Stimulated activated CD4-positive, alpha-beta T cell treated with anti-CD3 and anti-CD28 coated beads, Interleukin-2, amount 100 ng/mL, for 4 hours (primary cell): ENCODE results near the gene RASA1.

ENCODE experiments used
- DNase-seq: peaks from one replicate; pipeline ENCODE4 v3.0.0-alpha.2; 2020; ENCODE audit warnings: low read depth

Gene RASA1

GRCh38 chr5:87361031-87361445 lies 93.4 kb downstream of the RASA1 start:
- no peak for DNase-seq

GRCh38 chr5:87361536-87362213 lies 94.0 kb downstream of the RASA1 start:
- no peak for DNase-seq

DNA sequence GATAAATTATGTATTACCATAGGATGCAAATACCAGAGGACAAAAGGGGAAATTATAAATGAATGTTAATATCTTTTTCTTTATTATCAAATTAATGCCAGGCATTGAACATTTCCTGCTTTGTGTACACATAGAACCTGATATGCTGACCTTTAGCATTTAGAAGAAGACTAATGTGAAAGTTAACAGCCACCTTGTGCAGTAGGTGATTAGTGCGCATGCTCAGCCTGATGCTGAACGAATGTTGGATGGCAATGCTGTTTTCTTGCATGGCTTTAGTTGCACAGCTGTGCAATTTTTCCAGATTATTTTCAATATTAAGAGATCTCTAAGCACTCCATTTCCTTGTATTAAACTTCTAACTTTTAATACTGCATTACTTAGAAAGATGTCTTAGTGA lies 99.6 kb downstream of the RASA1 start:
- DNase-seq, result no peak

DNA sequence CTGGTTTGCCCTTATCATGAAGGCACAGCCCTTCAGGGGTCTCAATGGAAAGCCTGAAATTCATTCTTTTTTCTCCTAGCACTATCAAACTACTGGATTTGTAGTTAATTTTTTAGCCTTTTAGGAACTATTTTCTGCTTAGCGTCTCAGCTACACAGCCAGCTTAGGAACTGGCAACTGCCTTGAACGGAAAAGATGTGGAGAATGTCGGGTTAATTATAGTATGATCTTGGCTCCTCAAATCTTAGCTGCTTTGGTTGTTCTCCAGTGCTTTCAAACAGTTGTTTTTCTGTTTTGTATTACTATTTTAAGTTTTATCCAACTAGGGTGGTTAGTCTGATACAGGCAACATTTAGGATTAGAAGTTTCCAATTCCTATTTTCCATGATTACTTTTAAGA lies 100.9 kb downstream of the RASA1 start:
- DNase-seq, result no peak

- DNase-seq, result no peak
These were observed 101.7 kb downstream of the RASA1 start for GRCh38 chr5:87369431-87369830.

- no peak for DNase-seq
These were observed 105.0 kb downstream of the RASA1 start for GRCh38 chr5:87372705-87373104.

DNA sequence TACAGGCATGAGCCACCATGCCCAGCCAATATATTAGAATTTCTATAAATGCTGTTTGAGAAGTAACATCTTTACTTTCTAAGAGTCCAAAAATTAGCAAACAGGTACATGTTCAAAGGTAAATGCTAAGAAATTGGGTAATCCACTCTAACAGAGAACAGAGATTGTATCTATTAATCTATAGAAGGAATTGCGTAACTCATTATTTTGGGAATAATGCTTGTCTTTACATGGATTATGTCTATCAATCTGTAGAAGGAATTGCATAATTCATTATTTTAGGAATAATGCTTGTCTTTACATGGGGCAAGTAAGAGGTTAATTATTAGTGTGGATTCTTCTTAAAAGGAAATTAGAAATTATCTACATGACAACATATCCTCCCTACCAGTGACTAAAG lies 114.5 kb downstream of the RASA1 start:
- DNase-seq, result no peak

DNA sequence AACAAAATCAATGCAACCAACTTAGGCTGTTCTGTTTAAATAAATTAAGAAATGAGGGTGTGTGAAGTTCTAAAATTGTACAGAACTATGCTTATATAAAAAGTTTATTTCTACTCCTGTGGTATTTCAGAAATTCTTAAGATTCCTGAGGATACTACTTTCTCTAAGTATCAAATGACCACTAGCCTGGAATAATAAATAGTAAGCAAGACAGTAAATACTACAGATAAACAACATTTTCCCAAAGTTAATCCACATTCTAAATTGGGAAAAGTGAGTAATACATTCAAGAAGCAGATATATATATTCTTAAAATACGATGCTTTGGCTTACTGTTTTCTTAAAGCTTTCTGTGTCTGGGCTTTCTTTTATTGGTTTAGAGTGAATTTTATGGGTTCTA lies 115.5 kb downstream of the RASA1 start:
- no peak for DNase-seq

DNA sequence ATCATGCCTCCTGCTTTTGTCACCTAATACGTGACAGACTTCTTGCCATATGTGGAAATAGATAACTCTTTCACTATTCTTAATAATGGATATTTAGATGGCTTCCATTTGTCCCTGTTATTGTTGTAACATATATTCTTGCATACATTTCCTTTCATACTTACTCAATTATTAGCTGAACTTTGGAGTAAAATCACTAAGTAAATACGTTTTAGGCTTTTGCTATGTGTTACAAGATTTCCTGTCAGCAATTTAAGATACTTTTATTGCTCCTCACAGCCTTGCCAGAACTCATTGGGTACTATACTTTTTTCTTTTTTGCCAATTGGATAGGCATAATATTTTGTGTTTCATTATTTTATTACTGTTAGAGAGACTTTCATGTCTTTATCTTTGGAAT lies 118.1 kb downstream of the RASA1 start:
- DNase-seq, result no peak

DNA sequence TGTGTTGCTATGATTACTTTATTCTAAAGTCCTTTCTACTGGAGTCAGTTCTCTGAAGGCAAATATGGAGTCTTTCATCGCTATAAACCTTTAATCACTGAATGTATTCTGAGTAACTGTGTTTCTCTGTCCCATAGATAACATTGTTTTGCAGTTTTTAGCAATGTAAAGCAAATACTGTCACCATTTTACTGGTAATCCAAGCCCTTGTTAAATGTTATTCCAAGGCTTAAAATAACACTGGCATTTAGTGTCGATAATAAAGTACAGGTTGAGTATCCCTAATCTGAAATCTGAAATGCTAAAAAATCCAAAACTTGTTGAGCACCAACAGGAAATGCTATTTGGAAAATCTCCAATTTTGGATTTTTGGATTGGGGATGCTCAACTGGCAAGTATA lies 120.4 kb downstream of the RASA1 start:
- no peak for DNase-seq

- DNase-seq, result no peak
These were observed 121.8 kb downstream of the RASA1 start for GRCh38 chr5:87389296-87390034.

- no peak for DNase-seq
These were observed 122.4 kb downstream of the RASA1 start for GRCh38 chr5:87390075-87390474.

GRCh38 chr5:87390576-87391199 lies 123.0 kb downstream of the RASA1 start:
- no peak for DNase-seq

- no peak for DNase-seq
These were observed 124.5 kb downstream of the RASA1 start for GRCh38 chr5:87392170-87392569.

- DNase-seq, result no peak
These were observed 125.1 kb downstream of the RASA1 start for GRCh38 chr5:87392801-87393200.

- DNase-seq, result no peak
These were observed 125.6 kb downstream of the RASA1 start for GRCh38 chr5:87393331-87393730.

DNA sequence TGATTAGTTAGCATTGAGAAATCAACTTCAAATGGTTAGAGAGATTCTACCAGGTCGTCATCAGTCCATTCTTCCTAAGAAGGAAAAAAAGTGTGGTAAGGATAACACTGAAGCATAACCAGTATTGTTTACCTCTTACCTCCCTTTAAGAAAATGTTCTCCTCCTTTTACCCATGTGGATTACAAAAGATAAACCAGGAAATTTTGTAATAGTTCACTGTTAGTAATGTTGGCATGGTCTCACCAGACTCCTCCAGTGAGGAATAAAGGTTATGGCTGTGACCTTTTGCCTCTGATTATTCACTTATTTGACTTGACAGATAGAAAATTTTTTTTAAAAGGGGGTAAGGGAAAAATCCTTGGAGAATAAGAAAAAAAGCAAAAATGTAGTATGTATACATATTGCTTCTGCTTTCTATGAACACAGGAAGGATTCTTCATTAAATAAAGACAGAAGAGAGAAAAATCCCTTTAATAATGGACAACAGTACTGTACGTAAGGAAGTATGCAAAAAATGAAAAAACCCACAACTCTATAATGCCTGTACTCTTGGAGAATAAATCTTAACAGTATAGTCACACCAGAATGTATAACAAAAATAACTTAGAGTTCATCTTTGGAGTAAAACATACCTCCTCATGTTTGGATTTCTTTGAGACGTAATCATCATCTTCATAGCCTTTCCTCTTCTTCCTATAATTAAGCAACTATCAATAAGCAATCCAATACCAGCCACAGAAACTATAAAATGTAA lies 126.9 kb downstream of the RASA1 start:
- DNase-seq, result no peak

DNA sequence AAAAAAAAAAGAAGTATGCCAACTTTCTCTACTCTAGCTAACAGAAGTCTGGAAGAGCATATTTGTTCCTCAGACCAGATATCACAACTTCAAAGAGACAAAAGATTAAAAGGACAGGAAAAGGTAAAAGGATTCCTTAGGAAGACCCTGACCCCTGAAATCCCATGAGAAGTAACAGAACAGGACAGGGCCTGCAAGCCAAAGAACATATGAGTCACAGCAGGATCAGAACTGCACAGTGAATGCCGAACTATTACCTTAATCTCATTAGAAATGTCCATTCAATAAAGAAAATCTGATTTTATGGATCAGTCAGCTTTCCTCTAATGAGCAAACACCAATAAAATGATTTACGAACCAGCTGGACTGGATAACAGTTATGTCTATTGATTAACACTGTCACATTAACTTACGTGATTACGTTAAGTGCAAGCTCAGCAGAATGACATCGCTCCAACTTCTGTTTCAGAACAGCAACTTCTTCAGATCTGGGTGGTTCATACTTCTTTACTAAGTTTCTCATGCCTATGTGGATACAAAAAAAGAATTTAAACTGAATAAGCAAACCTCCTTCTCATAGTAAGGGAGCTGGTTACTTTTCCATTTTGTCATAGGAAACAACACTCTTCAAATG lies 131.4 kb downstream of the RASA1 start:
- no peak for DNase-seq

- no peak for DNase-seq
These were observed 132.0 kb downstream of the RASA1 start for GRCh38 chr5:87399720-87400119.

GRCh38 chr5:87400305-87400899 lies 132.7 kb downstream of the RASA1 start:
- no peak for DNase-seq

DNA sequence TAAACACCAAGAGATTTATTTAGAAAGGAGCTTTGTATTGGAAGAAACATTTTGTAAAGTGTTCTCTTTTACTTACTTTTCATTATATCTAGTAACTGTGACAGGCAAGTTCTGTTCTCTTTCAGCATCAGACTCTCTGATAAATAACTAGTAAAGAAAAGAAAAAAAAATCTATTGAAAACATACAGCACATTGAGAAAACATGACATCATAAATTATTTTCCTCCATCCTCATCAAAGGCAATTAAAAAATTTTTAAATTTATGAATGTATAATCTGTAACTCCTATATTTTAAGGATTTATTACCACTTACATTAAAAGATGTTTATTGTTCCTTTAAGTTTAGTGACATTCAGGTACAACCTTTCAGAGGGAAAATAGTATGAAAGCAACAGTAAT lies 133.9 kb downstream of the RASA1 start:
- DNase-seq, result no peak

GRCh38 chr5:87403409-87403808 lies 135.7 kb downstream of the RASA1 start:
- DNase-seq, result no peak
